Breast epithelium (tissue), 3 donors: ENCODE measurements around the gene TOP2B.

Experiments
- POLR2A ChIP-seq: fragments of 450-650 bp; IDR thresholded peaks from one replicate; pipeline ENCODE4 v1.6.1; 2016; ENCODE audit warnings: antibody characterized with exemption, mild to moderate bottlenecking, moderate library complexity
- POLR2AphosphoS5 ChIP-seq, 3 donors: sonication (generic); formaldehyde crosslinking; IDR thresholded peaks; one replicate each; pipeline ENCODE4 v1.6.1; 2017; ENCODE audit warnings: antibody characterized with exemption in 3 of 3
- TF ChIP-seq, protein P1 (sequence below), 3 donors: fragments of 450-650 bp; IDR thresholded peaks; one replicate each; pipeline ENCODE4 v1.5.1; 2016 to 2017; ENCODE audit warnings: antibody characterized with exemption in 3 of 3, mild to moderate bottlenecking in 3 of 3, moderate library complexity in 3 of 3

DNA sequence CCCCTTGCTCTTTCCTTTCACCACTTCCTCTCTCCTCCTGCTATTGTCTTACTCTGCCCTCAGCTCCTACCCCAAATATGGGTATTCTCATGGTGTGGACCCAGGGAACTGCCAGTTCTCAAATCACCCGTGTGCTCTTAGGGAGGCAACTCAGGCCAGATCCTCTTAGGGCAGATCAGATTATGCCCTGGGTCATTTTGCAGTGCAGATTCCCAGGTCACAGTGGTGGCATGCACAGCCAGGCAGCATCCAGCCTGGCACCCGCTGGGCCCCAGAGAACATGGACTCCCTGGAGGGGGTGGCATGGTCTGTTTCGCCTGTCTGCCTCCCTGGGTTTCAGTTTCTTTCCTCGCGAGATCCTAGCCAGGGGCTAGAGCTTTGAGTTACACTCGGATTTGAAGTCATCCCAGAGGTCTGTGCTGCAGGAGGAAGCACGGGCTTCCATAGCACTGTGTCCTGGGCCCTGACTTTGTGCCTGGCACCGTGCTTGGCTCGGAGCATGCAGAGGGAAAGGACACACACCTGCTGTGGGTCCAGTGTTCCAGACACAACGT lies 96.1 kb downstream of the TOP2B start:
- TF ChIP-seq POLR2AphosphoS5 (IDR thresholded peaks at IDR 0.05) (no peak), POLR2A (no peak)
- TF ChIP-seq, protein P1, sequence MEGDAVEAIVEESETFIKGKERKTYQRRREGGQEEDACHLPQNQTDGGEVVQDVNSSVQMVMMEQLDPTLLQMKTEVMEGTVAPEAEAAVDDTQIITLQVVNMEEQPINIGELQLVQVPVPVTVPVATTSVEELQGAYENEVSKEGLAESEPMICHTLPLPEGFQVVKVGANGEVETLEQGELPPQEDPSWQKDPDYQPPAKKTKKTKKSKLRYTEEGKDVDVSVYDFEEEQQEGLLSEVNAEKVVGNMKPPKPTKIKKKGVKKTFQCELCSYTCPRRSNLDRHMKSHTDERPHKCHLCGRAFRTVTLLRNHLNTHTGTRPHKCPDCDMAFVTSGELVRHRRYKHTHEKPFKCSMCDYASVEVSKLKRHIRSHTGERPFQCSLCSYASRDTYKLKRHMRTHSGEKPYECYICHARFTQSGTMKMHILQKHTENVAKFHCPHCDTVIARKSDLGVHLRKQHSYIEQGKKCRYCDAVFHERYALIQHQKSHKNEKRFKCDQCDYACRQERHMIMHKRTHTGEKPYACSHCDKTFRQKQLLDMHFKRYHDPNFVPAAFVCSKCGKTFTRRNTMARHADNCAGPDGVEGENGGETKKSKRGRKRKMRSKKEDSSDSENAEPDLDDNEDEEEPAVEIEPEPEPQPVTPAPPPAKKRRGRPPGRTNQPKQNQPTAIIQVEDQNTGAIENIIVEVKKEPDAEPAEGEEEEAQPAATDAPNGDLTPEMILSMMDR (IDR thresholded peaks at IDR 0.05): no peak
